GM20000 (cell line): ENCODE results near the gene TSACC.
"Not testable (repeated sequence)": the region's sequence is repeated elsewhere in the genome, so short reads cannot be mapped to it uniquely, and the experiment has no call there.

Experiments used
- DNase-seq: peaks from one replicate; pipeline ENCODE4 v3.0.0; 2012; ENCODE audit warnings: low spot score
- TF ChIP-seq, protein P1 (sequence below): IDR thresholded peaks from 2 replicates; pipeline ENCODE4 v1.5.1; 2012; ENCODE audit warnings: mild to moderate bottlenecking, control low read depth; ENCODE audit errors: extremely low read depth, missing control alignments

The TSACC gene

DNA sequence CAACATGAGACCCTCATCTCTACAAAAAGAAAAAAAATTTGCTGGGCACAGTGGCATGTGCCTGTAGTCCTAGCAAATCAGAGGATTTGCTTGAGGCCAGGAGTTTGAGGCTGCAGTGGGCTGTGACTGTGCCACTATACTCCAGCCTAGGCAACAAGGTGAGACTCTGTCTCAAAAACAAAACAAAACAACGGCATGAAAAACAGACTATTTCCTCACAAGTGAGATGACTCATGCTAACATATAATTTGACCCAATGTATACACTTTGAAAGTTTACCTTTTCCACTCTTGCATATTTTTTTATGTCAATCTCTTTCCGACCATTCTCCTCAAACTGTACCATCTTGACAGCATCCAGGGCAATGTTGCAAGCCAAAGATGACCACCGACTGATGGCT, 17.8 kb upstream of the TSACC start:
- TF ChIP-seq, protein P1, sequence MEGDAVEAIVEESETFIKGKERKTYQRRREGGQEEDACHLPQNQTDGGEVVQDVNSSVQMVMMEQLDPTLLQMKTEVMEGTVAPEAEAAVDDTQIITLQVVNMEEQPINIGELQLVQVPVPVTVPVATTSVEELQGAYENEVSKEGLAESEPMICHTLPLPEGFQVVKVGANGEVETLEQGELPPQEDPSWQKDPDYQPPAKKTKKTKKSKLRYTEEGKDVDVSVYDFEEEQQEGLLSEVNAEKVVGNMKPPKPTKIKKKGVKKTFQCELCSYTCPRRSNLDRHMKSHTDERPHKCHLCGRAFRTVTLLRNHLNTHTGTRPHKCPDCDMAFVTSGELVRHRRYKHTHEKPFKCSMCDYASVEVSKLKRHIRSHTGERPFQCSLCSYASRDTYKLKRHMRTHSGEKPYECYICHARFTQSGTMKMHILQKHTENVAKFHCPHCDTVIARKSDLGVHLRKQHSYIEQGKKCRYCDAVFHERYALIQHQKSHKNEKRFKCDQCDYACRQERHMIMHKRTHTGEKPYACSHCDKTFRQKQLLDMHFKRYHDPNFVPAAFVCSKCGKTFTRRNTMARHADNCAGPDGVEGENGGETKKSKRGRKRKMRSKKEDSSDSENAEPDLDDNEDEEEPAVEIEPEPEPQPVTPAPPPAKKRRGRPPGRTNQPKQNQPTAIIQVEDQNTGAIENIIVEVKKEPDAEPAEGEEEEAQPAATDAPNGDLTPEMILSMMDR: no peak
- DNase-seq: no peak

DNA sequence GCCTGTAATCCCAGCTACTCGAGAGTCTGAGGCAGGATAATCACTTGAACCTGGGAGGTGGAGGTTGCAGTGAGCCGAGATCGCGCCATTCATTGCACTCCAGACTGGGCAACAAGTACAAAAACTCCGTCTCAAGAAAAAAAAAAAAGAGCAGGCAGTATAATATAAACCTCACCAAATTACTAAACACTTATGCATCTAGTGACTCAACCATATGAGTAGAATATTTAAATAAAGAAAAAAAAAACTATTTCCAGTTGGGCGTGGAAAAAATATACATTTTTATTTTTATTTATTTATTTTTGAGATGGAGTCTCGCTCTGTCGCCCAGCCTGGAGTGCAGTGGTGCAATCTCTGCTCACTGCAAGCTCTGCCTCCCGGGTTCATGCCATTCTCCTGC, 15.1 kb upstream of the TSACC start:
- not testable (repeated sequence) for DNase-seq

DNA sequence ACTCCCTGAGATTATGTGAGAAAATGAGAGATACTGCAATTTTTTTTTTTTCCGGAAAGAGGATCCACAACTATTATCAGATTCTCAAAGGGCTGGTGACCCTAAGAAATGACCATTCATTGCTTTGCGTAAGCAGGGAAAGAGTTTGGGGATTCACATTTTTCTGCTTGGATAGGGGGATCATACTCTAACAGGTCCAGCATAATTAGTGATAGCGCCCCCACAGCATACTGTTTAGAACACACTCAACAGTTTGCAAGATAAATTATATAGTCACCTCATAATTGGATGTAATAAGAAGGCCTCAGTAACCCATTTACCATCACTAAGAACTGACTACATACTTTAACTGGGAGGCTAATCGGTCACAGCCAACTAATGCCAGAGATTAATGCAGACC, 2.1 kb upstream of the TSACC start:
- TF ChIP-seq, protein P1: no peak
- DNase-seq: peak; percentile 25

DNA sequence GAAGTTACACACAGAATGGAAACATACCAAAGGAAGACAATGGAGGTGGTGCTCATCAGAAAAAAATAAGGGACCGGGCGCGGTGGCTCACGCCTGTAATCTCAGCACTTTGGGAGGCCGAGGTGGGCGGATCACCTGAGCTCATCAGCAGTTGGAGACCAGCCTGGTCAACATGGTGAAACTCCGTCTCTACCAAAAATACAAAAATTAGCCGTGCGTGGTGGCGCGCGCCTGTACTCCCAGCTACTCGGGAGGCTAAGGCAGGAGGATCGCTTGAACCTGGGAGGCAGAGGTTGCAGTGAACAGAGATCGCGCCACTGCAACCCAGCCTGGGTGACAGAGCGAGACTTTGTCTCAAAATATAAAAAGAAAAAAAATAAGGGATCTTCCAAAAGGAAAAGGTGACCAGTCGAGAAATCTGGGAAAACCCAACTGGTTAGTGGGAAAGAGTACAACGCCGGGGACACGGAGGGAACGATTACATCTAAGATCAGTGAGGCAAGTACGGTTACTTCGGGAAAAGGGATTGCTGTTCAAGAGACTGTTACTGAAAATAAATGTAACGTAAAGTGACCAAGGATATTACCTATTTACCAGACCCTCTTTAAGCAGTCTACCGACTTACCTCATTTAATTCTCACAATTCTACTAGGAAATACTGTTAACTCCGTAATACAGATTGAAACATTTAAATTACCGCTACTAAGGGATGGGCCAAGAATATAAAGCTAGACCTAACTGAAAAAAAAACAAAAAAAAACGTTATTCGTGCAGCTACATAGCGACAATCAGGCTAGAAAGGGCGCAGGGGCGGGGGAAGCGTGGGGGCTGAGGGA, 1.1 kb upstream of the TSACC start:
- TF ChIP-seq, protein P1: no peak
- no peak for DNase-seq

DNA sequence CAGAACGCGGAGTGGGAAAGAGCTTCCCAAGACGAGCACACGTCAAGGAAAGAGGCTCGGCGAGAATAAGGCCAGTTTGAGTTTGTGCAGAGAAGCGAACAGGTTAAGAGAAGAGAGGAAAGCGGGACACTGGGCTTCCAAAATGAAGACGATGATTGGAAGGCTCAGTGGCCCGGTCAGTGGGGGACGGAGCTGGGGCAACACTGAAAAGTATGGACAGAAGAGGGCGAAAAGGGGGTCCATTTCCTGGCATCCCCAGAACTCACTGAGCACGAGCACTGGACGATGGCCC, 492 bp upstream of the TSACC start:
- TF ChIP-seq, protein P1: no peak
- DNase-seq: no peak

DNA sequence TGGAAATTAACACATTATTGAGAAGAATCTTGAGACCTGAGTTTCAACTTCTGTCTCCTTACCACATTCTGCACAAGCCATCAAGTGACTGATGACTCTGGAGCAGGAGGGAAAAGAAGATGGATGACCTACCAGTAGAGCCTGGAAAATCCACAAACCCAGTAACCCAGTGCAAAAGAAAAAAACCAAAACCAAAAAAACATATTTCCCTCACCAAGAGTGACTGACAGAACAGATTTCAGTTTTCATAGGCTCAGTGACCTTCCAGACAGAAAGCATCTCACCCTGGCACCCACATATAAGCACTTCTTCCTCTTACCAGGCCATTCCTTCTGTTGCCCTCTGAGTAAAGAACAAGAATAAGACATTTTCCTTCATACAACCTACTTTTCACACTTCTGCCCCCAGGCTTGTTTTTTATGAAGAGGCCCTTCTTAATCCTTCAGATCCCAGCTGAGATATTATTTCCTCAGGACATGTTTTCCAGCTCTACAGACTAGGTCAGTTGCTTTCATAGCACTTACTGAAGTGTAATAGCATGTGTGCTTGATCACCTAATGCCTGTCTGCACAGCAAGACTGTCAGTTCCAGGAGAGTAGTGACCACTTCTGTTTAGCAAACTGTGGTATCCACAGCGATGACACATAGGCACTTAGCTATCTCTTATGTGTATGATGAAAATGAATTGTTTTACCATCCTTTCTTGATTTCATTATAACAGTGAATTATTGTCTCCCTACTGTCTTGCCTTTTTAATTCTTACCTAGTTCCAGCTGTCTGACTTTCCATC, 4.0 kb downstream of the TSACC start:
- no peak for DNase-seq
- TF ChIP-seq, protein P1: no peak

DNA sequence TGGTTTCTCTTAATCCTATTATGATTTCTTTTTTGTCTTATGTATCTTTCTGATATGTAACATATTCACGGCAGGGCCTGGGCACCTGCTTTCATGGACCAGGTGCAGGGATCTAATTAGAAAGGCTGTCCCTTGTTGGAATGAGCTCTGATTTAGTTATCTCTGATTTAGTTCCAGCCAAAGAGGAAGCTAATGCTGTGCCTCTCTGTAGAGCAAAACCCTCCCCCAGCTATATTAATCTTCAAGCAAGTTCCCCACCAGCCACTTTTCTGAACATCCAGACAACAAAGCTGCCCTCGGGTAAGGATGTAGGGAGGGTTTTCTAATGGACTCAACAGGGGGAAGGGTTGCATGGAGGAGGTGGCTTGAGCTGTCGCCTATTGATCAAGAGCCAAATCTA, 6.1 kb downstream of the TSACC start:
- no peak for DNase-seq
- TF ChIP-seq, protein P1: no peak

DNA sequence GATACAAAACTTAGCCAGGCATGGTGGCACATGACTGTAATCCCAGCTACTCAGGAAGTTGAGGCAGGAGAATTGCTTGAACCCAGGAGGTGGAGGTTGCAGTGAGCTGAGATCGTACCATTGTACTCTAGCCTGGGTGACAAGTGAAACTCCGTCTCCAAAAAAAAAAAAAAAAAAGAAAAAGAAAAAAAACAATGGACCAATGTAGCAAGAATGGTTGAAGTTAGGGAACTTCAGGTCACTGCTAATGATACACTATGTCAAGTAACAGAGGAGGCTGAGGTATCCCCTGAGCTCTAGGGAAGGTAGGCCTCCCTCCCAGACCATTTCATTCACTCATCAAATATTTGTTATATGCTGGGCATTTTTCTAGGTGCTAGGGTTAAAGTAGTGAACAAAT, 7.7 kb downstream of the TSACC start:
- DNase-seq: not testable (repeated sequence)
